Ovary (tissue), 3 donors: ENCODE measurements around the gene MN1.

Experiments used
- CTCF ChIP-seq, 3 donors: fragments of 450-650 bp in 2 of 3; fragments of 200-600 bp in 1 of 3; IDR thresholded peaks; one replicate each; pipeline versions ENCODE4 v1.5.1 to v1.8.0; 2016 to 2022; ENCODE audit warnings: antibody characterized with exemption in 3 of 3, mild to moderate bottlenecking in 1 of 3
- POLR2A ChIP-seq: fragments of 450-650 bp; IDR thresholded peaks from one replicate; pipeline ENCODE4 v1.6.1; 2017; ENCODE audit warnings: antibody characterized with exemption, mild to moderate bottlenecking, moderate library complexity
- donor health status: DM: no; HTN: no; CAD: no.

- TF ChIP-seq CTCF (IDR thresholded peaks at IDR 0.05) (no peak), POLR2A (no peak)
These were observed 84.5 kb downstream of the MN1 start for GRCh38 chr22:27717094-27717493.
